Measurements from ENCODE around the gene CHMP2A. TPM values are rescaled to one million over a fixed set of nuclear protein-coding genes. Genes with fewer than 3 reads are reported as not detected.

Gene CHMP2A
- total and polyA plus RNA-seq, 2 of the 8 experiments (the other 6 are each of a cell fraction or from before 2014, with no cell fraction given), result 70.0 to 132 TPM

DNA sequence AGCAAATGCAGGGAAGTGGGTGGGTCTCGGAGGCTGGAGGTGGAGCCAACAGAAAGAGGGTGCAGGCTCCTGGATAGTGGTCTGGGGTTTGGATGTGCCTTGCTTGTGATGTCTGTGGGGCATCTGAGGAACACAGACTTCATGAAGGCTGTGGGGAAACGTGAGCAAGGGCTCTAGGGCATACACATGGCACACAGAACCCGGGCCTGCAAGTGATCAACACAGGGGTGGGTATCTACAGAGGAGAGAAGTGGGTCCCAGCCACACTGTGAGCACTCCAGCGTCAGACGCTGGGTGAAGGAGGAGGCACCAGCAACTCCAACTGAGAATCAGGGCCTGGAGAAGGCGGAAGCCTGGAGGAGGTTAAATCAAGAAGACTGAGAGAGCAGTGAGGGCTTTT is 8.9 kb upstream of the CHMP2A start (continued):
- TF ChIP-seq TBP (IDR thresholded peaks at IDR 0.05; ENCODE audit: low read depth, low read length), result no peak

All from H1 (cell line).